ENCODE data around the gene CHMP1B.

CHMP1B gene, protein sequence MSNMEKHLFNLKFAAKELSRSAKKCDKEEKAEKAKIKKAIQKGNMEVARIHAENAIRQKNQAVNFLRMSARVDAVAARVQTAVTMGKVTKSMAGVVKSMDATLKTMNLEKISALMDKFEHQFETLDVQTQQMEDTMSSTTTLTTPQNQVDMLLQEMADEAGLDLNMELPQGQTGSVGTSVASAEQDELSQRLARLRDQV
- long read RNA-seq, transcript CHMP1B-201 (1 exons, 3,054 nt), result major isoform, 476 of 476 reads
- long read RNA-seq, partial matches to known transcripts, result 0 of 476 reads
- long read RNA-seq, other reads (novel, unspliced or antisense), result 0 of 476 reads

- H3K27ac ChIP-seq (replicated peaks), result peak within 1 kb of the TSS; percentile 91
- peak within 1 kb of the TSS; percentile 72 for H3K4me3 ChIP-seq (replicated peaks; ENCODE audit: insufficient read depth, low read length)
- DNase-seq (ENCODE audit: low read depth in 1 of 2, low spot score in 1 of 2), result peak; percentile 98 to 100
- TF ChIP-seq POLR2AphosphoS5 (IDR thresholded peaks at IDR 0.05; ENCODE audit: low read depth), result peak; percentile 95
- TF ChIP-seq, protein P1, sequence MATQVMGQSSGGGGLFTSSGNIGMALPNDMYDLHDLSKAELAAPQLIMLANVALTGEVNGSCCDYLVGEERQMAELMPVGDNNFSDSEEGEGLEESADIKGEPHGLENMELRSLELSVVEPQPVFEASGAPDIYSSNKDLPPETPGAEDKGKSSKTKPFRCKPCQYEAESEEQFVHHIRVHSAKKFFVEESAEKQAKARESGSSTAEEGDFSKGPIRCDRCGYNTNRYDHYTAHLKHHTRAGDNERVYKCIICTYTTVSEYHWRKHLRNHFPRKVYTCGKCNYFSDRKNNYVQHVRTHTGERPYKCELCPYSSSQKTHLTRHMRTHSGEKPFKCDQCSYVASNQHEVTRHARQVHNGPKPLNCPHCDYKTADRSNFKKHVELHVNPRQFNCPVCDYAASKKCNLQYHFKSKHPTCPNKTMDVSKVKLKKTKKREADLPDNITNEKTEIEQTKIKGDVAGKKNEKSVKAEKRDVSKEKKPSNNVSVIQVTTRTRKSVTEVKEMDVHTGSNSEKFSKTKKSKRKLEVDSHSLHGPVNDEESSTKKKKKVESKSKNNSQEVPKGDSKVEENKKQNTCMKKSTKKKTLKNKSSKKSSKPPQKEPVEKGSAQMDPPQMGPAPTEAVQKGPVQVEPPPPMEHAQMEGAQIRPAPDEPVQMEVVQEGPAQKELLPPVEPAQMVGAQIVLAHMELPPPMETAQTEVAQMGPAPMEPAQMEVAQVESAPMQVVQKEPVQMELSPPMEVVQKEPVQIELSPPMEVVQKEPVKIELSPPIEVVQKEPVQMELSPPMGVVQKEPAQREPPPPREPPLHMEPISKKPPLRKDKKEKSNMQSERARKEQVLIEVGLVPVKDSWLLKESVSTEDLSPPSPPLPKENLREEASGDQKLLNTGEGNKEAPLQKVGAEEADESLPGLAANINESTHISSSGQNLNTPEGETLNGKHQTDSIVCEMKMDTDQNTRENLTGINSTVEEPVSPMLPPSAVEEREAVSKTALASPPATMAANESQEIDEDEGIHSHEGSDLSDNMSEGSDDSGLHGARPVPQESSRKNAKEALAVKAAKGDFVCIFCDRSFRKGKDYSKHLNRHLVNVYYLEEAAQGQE (IDR thresholded peaks at IDR 0.05; ENCODE audit: insufficient replicate concordance, low read depth), result peak; percentile 73
- TF ChIP-seq GABPA (IDR thresholded peaks at IDR 0.05; ENCODE audit: low read depth), result no peak
- TF ChIP-seq SPI1 (IDR thresholded peaks at IDR 0.05; ENCODE audit: borderline replicate concordance, low read depth), result peak; percentile 99
- H3K27me3 ChIP-seq (ENCODE audit: insufficient read depth, poor library complexity, severe bottlenecking), result no peaks in the 10 kb centered on the region
These were observed at the start of gene CHMP1B for GRCh38 chr18:11851146-11851805. CHMP1B (plus strand) TSS chr18:11851413; CDS start chr18:11851512, 99 bp downstream.

DNA sequence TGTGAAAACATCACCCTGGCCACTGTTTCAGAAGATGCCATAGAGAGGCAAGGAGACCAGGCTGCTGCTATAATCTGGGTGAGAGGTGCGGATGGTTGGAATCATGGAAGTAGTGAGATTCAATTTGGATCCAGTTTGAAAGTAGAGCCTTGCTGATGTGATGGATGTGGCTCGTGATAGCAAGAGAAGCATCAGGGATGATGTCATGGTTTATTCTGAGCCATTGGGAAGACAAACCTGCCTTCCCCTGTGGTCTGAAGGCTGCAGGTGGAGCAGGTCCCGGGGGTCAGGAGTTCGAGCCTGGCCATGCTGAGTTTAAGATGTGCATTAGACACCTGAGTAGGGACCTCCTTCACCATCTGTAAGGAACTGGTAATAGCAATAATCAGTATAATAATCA, 49.6 kb upstream of the CHMP1B start:
- DNase-seq (ENCODE audit: low read depth in 1 of 2, low spot score in 1 of 2), result no peak
- TF ChIP-seq POLR2AphosphoS5 (IDR thresholded peaks at IDR 0.05; ENCODE audit: low read depth) (no peak), SPI1 (IDR thresholded peaks at IDR 0.05; ENCODE audit: borderline replicate concordance, low read depth) (no peak), GABPA (IDR thresholded peaks at IDR 0.05; ENCODE audit: low read depth) (no peak)
- TF ChIP-seq, protein P2, sequence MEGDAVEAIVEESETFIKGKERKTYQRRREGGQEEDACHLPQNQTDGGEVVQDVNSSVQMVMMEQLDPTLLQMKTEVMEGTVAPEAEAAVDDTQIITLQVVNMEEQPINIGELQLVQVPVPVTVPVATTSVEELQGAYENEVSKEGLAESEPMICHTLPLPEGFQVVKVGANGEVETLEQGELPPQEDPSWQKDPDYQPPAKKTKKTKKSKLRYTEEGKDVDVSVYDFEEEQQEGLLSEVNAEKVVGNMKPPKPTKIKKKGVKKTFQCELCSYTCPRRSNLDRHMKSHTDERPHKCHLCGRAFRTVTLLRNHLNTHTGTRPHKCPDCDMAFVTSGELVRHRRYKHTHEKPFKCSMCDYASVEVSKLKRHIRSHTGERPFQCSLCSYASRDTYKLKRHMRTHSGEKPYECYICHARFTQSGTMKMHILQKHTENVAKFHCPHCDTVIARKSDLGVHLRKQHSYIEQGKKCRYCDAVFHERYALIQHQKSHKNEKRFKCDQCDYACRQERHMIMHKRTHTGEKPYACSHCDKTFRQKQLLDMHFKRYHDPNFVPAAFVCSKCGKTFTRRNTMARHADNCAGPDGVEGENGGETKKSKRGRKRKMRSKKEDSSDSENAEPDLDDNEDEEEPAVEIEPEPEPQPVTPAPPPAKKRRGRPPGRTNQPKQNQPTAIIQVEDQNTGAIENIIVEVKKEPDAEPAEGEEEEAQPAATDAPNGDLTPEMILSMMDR (IDR thresholded peaks at IDR 0.05; ENCODE audit: insufficient read depth, low read length), result no peak
- TF ChIP-seq, protein P1 (IDR thresholded peaks at IDR 0.05; ENCODE audit: insufficient replicate concordance, low read depth), result no peak
- H3K4me3 ChIP-seq (replicated peaks; ENCODE audit: insufficient read depth, low read length), result no peak overlapping the region
- peaks cover 6% of the 10 kb centered on the region for H3K27me3 ChIP-seq (ENCODE audit: insufficient read depth, poor library complexity, severe bottlenecking)
- no peak overlapping the region for H3K27ac ChIP-seq (replicated peaks)

- Histone ChIP-seq H3K27me3 (ENCODE audit: insufficient read depth, poor library complexity, severe bottlenecking) (peaks cover 6% of the 10 kb centered on the region), H3K27ac (replicated peaks) (no peak overlapping the region), H3K4me3 (replicated peaks; ENCODE audit: insufficient read depth, low read length) (no peak overlapping the region)
- no peak for DNase-seq (ENCODE audit: low read depth in 1 of 2, low spot score in 1 of 2)
- TF ChIP-seq, protein P1 (IDR thresholded peaks at IDR 0.05; ENCODE audit: insufficient replicate concordance, low read depth), result no peak
- no peak for TF ChIP-seq POLR2AphosphoS5 (IDR thresholded peaks at IDR 0.05; ENCODE audit: low read depth)
- no peak for TF ChIP-seq GABPA (IDR thresholded peaks at IDR 0.05; ENCODE audit: low read depth)
- TF ChIP-seq SPI1 (IDR thresholded peaks at IDR 0.05; ENCODE audit: borderline replicate concordance, low read depth), result no peak
These were observed 49.1 kb upstream of the CHMP1B start for GRCh38 chr18:11802158-11802557.

DNA sequence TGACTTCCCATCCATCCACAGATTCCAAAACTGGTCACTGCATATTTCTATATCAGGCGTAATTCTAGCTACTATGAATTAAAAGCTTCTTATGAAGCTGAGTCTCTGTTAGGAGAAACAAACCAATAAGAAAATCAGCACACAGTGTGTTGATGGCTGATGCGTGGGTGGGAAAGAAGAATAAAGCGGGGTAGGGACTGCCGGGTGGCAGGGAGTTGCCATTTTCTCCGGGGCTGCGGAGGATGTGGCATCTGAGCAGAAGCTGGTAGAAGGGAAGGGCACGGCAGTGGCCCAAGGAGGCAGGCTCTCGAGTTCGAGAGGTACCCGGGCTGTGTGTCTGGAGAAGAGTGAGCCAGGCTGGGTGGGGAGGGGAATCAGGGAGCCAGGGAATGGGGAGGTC, 48.6 kb upstream of the CHMP1B start:
- no peak for DNase-seq (ENCODE audit: low read depth in 1 of 2, low spot score in 1 of 2)
- peaks cover 6% of the 10 kb centered on the region for H3K27me3 ChIP-seq (ENCODE audit: insufficient read depth, poor library complexity, severe bottlenecking)
- H3K4me3 ChIP-seq (replicated peaks; ENCODE audit: insufficient read depth, low read length), result no peak overlapping the region
- TF ChIP-seq SPI1 (IDR thresholded peaks at IDR 0.05; ENCODE audit: borderline replicate concordance, low read depth) (no peak), POLR2AphosphoS5 (IDR thresholded peaks at IDR 0.05; ENCODE audit: low read depth) (no peak), GABPA (IDR thresholded peaks at IDR 0.05; ENCODE audit: low read depth) (no peak)
- TF ChIP-seq, protein P1 (IDR thresholded peaks at IDR 0.05; ENCODE audit: insufficient replicate concordance, low read depth), result no peak
- TF ChIP-seq, protein P2 (IDR thresholded peaks at IDR 0.05; ENCODE audit: insufficient read depth, low read length), result no peak
- no peak overlapping the region for H3K27ac ChIP-seq (replicated peaks)
